Posterior vena cava (tissue), 2 donors: Measurements from ENCODE around the gene NFIX. TPM values are rescaled to one million over a fixed set of nuclear protein-coding genes. Genes with fewer than 3 reads are reported as not detected.

ENCODE experiments used
- DNase-seq: peaks from one replicate; pipeline ENCODE4 v3.0.0-alpha.2; 2020; ENCODE audit warnings: low spot score
- intact Hi-C, 2 donors: fragments of 100-400 bp; cut with DNase I; formaldehyde crosslinking; loops; one replicate each; pipeline versions ENCODE4 v1.14.1 to v1.14.2; 2022 to 2023
- total RNA-seq, 2 donors: library from RNA; stranded (reverse); fragmentation: NEBNext Ultra II Directional; extraction: Animal tissue kit (Norgen Biotek cat#: 25700); gene quantifications; one replicate each; pipeline ENCODE4 v1.2.1, GENCODE V29; 2021
- donor health status: DM: yes; HTN: yes; CAD: no.
- donor health status: DM: yes; HTN: yes; CAD: no.

Gene NFIX
- total RNA-seq, 2 donors from 2014 or later = 242 to 327 TPM

GRCh38 chr19:13120031-13120430 is 124.8 kb downstream of the NFIX start:
- DNase-seq = no peak
- intact Hi-C loops = no loop called here

GRCh38 chr19:13120817-13121216 is 125.5 kb downstream of the NFIX start:
- no peak for DNase-seq
- intact Hi-C loops = no loop called here

GRCh38 chr19:13121551-13122274 is 126.4 kb downstream of the NFIX start:
- DNase-seq = no peak
- intact Hi-C loops = no loop called here

- no peak for DNase-seq
- intact Hi-C loops = no loop called here
Measured at GRCh38 chr19:13122275-13122878, 127.1 kb downstream of the NFIX start.

GRCh38 chr19:13122980-13123957 is 128.0 kb downstream of the NFIX start:
- no peak for DNase-seq
- intact Hi-C loops = no loop called here

- no peak for DNase-seq
- intact Hi-C loops = no loop called here
Measured at GRCh38 chr19:13127051-13127450, 131.8 kb downstream of the NFIX start.

GRCh38 chr19:13127811-13128575 is 132.7 kb downstream of the NFIX start:
- intact Hi-C loops = no loop called here

GRCh38 chr19:13128583-13128982 is 133.3 kb downstream of the NFIX start:
- intact Hi-C loops = no loop called here
- DNase-seq = no peak

More at GRCh38 chr19:13127811-13128575, 132.7 kb downstream of the NFIX start:
- no peak for DNase-seq

GRCh38 chr19:13129384-13129783 is 134.1 kb downstream of the NFIX start:
- DNase-seq = no peak
- intact Hi-C loops = no loop called here

GRCh38 chr19:13130886-13131490 is 135.7 kb downstream of the NFIX start:
- DNase-seq = no peak
- intact Hi-C loops = no loop called here

GRCh38 chr19:13132471-13133180 is 137.4 kb downstream of the NFIX start:
- intact Hi-C loops = no loop called here
- no peak for DNase-seq

- intact Hi-C loops = no loop called here
- no peak for DNase-seq
Measured at GRCh38 chr19:13133241-13133870, 138.1 kb downstream of the NFIX start.

GRCh38 chr19:13134626-13135025 is 139.4 kb downstream of the NFIX start:
- intact Hi-C loops = no loop called here
- no peak for DNase-seq

- DNase-seq = no peak
- intact Hi-C loops = no loop called here
Measured at GRCh38 chr19:13135068-13136062, 140.1 kb downstream of the NFIX start.

- no peak for DNase-seq
- intact Hi-C loops = no loop called here
Measured at GRCh38 chr19:13137290-13137794, 142.1 kb downstream of the NFIX start.

- no peak for DNase-seq
- intact Hi-C loops = no loop called here
Measured at GRCh38 chr19:13138171-13138915, 143.1 kb downstream of the NFIX start.
